Caco-2 (cell line): ENCODE measurements around the gene HNRNPA0. TPM values are rescaled to one million over a fixed set of nuclear protein-coding genes. Genes with fewer than 3 reads are reported as not detected.
A peak's percentile ranks its signal among the peaks of the same experiment; 100 is the strongest.
"Not testable (repeated sequence)": the region's sequence is repeated elsewhere in the genome, so short reads cannot be mapped to it uniquely, and the experiment has no call there.

Experiments used
- BruUV-seq: library from RNA; stranded (reverse); fragments of 400-500 nt; replicated peaks from 2 replicates; lab custom pipeline; 2021; lab: Mats Ljungman, UMichigan
- CTCF ChIA-PET: fragments of 300-600 bp; sonication (Branson Sonifier 250); formaldehyde crosslinking; loops from one replicate; lab custom pipeline; 2022; ENCODE audit warnings: antibody characterized with exemption; lab: Charles Lee
- POLR2A ChIA-PET: fragments of 300-600 bp; sonication (Branson Sonifier 250); formaldehyde crosslinking; loops from one replicate; lab custom pipeline; 2022; ENCODE audit warnings: antibody characterized with exemption; lab: Charles Lee
- DNase-seq, 2 experiments: peaks; one replicate each; pipeline versions ENCODE4 v3.0.0 to v3.0.0-alpha.2; 2020 to 2022
- H3K27me3 ChIP-seq: replicated peaks from 2 replicates; pipeline ENCODE4 v1.6.0; 2011; ENCODE audit warnings: low read length; ENCODE audit not compliant: control insufficient read depth, insufficient read depth
- H3K36me3 ChIP-seq: 2 replicates; pipeline ENCODE4 v1.5.1; 2011; ENCODE audit warnings: low read length; ENCODE audit not compliant: control insufficient read depth, insufficient read depth
- H3K4me1 ChIP-seq: fragments of 250-450 bp; sonication (Bioruptor Pico); 2 replicates; pipeline ENCODE4 v1.5.1; 2020; ENCODE audit warnings: mild to moderate bottlenecking
- H3K4me3 ChIP-seq: 2 replicates; pipeline ENCODE4 v1.5.1; 2011; ENCODE audit warnings: low read depth, mild to moderate bottlenecking, control low read depth, low read length
- H3K9me3 ChIP-seq: fragments of 250-450 bp; sonication (Bioruptor Pico); 2 replicates; pipeline ENCODE4 v1.5.1; 2020; ENCODE audit warnings: mild to moderate bottlenecking, moderate library complexity
- H3K27ac Mint-ChIP-seq: one replicate; pipeline ENCODE4 v1.8.0; 2022; ENCODE audit warnings: mixed read lengths; ENCODE audit not compliant: unreplicated experiment
- H3K27me3 Mint-ChIP-seq: one replicate; pipeline ENCODE4 v1.8.0; 2022; ENCODE audit warnings: mixed read lengths; ENCODE audit not compliant: insufficient read depth, unreplicated experiment
- H3K36me3 Mint-ChIP-seq: one replicate; pipeline ENCODE4 v1.8.0; 2022; ENCODE audit warnings: mild to moderate bottlenecking, mixed read lengths; ENCODE audit not compliant: insufficient read depth, unreplicated experiment
- H3K4me1 Mint-ChIP-seq: one replicate; pipeline ENCODE4 v1.8.0; 2022; ENCODE audit warnings: low read depth, mixed read lengths; ENCODE audit not compliant: unreplicated experiment
- H3K4me3 Mint-ChIP-seq: one replicate; pipeline ENCODE4 v1.8.0; 2022; ENCODE audit warnings: mild to moderate bottlenecking, moderate library complexity, mixed read lengths; ENCODE audit not compliant: unreplicated experiment
- H3K9me3 Mint-ChIP-seq: one replicate; pipeline ENCODE4 v1.8.0; 2022; ENCODE audit warnings: mixed read lengths; ENCODE audit not compliant: unreplicated experiment
- intact Hi-C: fragments of 100-400 bp; cut with micrococcal nuclease; formaldehyde crosslinking; loops from one replicate; pipeline ENCODE4 v1.10.0; 2022; ENCODE audit not compliant: unreplicated experiment
- total RNA-seq: library from RNA; stranded (reverse); gene quantifications from 2 replicates; pipeline ENCODE4 v1.2.3, GENCODE V29; 2022
- TF ChIP-seq, protein P1 (sequence below), 2 experiments: fragments of 200-600 bp in 1 of 2; IDR thresholded peaks; 1 replicate in 1 of 2; 2 replicates in 1 of 2; pipeline versions ENCODE4 v1.5.1 to v1.8.0; 2011 to 2022; ENCODE audit warnings: antibody characterized with exemption in 1 of 2, control low read depth in 1 of 2, inconsistent platforms in 1 of 2, low read depth in 1 of 2, low read length in 1 of 2, mild to moderate bottlenecking in 1 of 2, moderate library complexity in 1 of 2; ENCODE audit not compliant: insufficient read depth in 1 of 2, severe bottlenecking in 1 of 2, unreplicated experiment in 1 of 2

Gene HNRNPA0
- total RNA-seq, 1 experiment from 2014 or later = 42.5 TPM

DNA sequence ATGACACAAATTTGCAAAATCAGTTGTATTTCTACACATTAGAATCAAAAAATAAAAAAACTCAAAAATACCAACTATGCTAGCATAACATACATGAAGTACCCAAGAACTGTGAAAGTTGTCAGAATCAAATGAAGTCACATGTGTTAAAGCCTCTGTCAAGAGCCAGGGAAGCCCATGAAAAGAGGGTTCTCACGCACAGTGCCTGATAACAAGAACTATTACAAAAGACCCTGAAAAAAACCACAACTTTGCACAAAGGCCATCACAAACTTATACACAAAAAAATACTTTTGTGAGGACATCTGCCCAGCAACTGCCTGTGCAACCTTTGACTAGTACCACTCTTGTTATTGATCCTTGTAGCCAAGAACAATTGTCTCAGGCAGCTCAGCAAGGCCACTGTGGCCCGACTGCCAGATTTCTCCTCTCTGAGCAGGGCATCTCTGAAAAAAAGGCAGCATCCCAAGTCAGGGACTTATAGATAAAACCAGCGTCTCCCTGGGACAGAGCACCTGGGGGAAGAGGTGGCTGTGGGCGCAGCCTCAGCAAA lies 28.9 kb upstream of the HNRNPA0 start:
- CTCF ChIA-PET = no interaction called here
- Histone ChIP-seq H3K4me3 (no peak overlapping the region), H3K27me3 (no peaks in the 10 kb centered on the region), H3K9me3 (no peaks in the 10 kb centered on the region), H3K36me3 (no peaks in the 10 kb centered on the region), H3K4me1 (no peaks in the 10 kb centered on the region)
- Mint-ChIP-seq H3K27ac (no peak overlapping the region), H3K27me3 (peaks cover 15% of the 10 kb centered on the region), H3K36me3 (no peaks in the 10 kb centered on the region), H3K4me3 (no peak overlapping the region), H3K9me3 (no peaks in the 10 kb centered on the region), H3K4me1 (no peaks in the 10 kb centered on the region)
- TF ChIP-seq, protein P1, sequence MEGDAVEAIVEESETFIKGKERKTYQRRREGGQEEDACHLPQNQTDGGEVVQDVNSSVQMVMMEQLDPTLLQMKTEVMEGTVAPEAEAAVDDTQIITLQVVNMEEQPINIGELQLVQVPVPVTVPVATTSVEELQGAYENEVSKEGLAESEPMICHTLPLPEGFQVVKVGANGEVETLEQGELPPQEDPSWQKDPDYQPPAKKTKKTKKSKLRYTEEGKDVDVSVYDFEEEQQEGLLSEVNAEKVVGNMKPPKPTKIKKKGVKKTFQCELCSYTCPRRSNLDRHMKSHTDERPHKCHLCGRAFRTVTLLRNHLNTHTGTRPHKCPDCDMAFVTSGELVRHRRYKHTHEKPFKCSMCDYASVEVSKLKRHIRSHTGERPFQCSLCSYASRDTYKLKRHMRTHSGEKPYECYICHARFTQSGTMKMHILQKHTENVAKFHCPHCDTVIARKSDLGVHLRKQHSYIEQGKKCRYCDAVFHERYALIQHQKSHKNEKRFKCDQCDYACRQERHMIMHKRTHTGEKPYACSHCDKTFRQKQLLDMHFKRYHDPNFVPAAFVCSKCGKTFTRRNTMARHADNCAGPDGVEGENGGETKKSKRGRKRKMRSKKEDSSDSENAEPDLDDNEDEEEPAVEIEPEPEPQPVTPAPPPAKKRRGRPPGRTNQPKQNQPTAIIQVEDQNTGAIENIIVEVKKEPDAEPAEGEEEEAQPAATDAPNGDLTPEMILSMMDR (IDR thresholded peaks at IDR 0.05; ENCODE audit: insufficient read depth in 1 of 2, low read depth in 1 of 2, low read length in 1 of 2, severe bottlenecking in 1 of 2, unreplicated experiment in 1 of 2) = no peak
- BruUV-seq = no TSS peak
- no peak for DNase-seq
- intact Hi-C loops = no loop called here
- POLR2A ChIA-PET = no interaction called here

GRCh38 chr5:137782055-137782454 lies 27.9 kb upstream of the HNRNPA0 start:
- Histone ChIP-seq H3K4me1 (no peaks in the 10 kb centered on the region), H3K36me3 (no peaks in the 10 kb centered on the region), H3K4me3 (no peak overlapping the region), H3K9me3 (no peaks in the 10 kb centered on the region), H3K27me3 (no peaks in the 10 kb centered on the region)
- Mint-ChIP-seq H3K4me3 (no peak overlapping the region), H3K4me1 (no peaks in the 10 kb centered on the region), H3K9me3 (no peaks in the 10 kb centered on the region), H3K27ac (no peak overlapping the region), H3K27me3 (peaks cover 15% of the 10 kb centered on the region), H3K36me3 (no peaks in the 10 kb centered on the region)
- intact Hi-C loops = no loop called here
- POLR2A ChIA-PET = no interaction called here
- CTCF ChIA-PET = no interaction called here
- BruUV-seq = no TSS peak
- DNase-seq = no peak
- TF ChIP-seq, protein P1 (IDR thresholded peaks at IDR 0.05; ENCODE audit: insufficient read depth in 1 of 2, low read depth in 1 of 2, low read length in 1 of 2, severe bottlenecking in 1 of 2, unreplicated experiment in 1 of 2) = no peak

DNA sequence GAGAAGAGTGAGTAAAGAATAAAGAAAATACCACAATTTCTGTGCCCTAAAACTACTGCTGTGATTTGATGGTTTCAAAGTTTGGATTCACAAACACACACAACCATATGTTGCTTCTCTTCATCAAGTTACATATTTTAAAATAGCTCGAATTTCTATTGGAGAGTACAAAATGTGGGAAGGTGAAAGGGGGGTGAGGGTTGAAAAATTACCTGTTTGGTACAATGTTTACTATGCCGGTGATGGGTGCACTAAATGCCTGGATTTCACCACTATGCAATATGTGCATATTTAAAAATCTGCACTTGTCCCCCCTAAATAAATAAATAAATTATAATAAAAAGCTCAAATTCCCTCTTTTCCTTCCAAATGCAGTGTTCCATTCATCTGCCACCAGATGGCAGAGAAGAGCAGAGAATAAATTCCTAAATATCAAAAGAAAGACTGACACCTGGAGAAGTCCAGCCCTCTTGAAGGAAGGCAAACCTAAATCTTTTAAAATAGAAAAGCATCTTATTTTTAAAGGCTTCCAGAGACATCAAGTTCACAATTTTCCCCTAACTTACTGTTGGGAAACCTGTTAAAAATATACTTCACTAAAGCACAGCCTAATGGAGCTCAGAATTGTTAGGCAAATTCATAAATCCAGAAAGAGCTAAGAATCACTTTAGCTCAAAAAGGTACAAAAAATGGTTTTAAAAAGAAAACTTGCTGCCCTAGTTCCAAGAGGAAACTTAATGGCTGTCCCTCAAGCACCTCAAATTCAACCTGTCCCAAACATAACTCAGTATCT lies 24.8 kb upstream of the HNRNPA0 start:
- CTCF ChIA-PET = interaction anchor here (0.6 to 2.4 kb wide), 16 partner anchors 15 to 752 kb away, joined by 3 to 12 read pairs (median 4); no protein-coding TSS in a partner anchor
- no peak overlapping the region for H3K27ac Mint-ChIP-seq
- TF ChIP-seq, protein P1 (IDR thresholded peaks at IDR 0.05; ENCODE audit: insufficient read depth in 1 of 2, low read depth in 1 of 2, low read length in 1 of 2, severe bottlenecking in 1 of 2, unreplicated experiment in 1 of 2) = peak; percentile 76 to 89
- no peaks in the 10 kb centered on the region for H3K9me3 Mint-ChIP-seq
- DNase-seq = peak in 1 of 2 experiments; percentile 34
- H3K4me3 Mint-ChIP-seq = no peak overlapping the region
- H3K36me3 Mint-ChIP-seq = no peaks in the 10 kb centered on the region
- Histone ChIP-seq H3K27me3 (no peaks in the 10 kb centered on the region), H3K4me3 (no peak overlapping the region), H3K36me3 (no peaks in the 10 kb centered on the region), H3K4me1 (no peaks in the 10 kb centered on the region), H3K9me3 (no peaks in the 10 kb centered on the region)
- peaks cover 13% of the 10 kb centered on the region for H3K27me3 Mint-ChIP-seq
- no peaks in the 10 kb centered on the region for H3K4me1 Mint-ChIP-seq
- intact Hi-C loops = loop anchor here (1.0 kb wide), 1 partner anchor 43 kb away; no protein-coding TSS in a partner anchor
- POLR2A ChIA-PET = interaction anchor here (1.0 kb wide), 1 partner anchor 254 kb away, joined by 4 read pairs; the partner anchor contains the start of gene FAM13B
- no TSS peak for BruUV-seq

DNA sequence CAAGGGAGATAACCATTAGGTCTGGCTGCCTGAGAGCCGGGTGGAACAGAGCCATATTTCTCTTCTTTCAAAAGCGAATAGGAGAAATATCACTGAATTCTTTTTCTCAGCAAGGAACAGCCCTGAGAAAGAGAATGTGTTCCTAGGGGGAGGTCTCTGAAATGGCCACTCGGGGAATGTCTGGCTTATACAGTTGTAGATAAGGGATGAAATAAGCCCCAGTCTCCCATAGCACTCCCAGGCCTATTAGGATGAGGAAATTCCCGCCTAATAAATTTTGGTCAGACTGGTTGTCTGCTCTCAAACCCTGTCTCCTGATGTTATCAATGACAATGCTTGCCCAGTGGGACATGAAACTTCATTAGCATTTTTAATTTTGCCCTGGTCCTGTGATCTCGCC lies 13.8 kb upstream of the HNRNPA0 start:
- H3K36me3 ChIP-seq, H3K27me3 ChIP-seq, POLR2A ChIA-PET, BruUV-seq, intact Hi-C loops, H3K36me3 Mint-ChIP-seq, H3K27ac Mint-ChIP-seq, H3K4me3 Mint-ChIP-seq, H3K4me1 ChIP-seq, H3K27me3 Mint-ChIP-seq, H3K4me1 Mint-ChIP-seq, H3K9me3 ChIP-seq, H3K4me3 ChIP-seq, CTCF ChIA-PET, DNase-seq: not testable (repeated sequence)
- H3K9me3 Mint-ChIP-seq = peaks cover 56% of the 10 kb centered on the region
